Hepatocyte (in vitro differentiated cells): ENCODE data around the gene KHDC1L. TPM values are rescaled to one million over a fixed set of nuclear protein-coding genes. Genes with fewer than 3 reads are reported as not detected.
"Not testable (repeated sequence)": the region's sequence is repeated elsewhere in the genome, so short reads cannot be mapped to it uniquely, and the experiment has no call there.

Experiments
- DNase-seq: peaks from one replicate; pipeline ENCODE4 v3.0.0-alpha.2; 2016; ENCODE audit warnings: low spot score
- H2AFZ ChIP-seq: fragments of 200-600 bp; sonication (generic); 2 replicates; pipeline ENCODE4 v1.6.0; 2016; ENCODE audit warnings: antibody characterized with exemption, mild to moderate bottlenecking
- H3K27ac ChIP-seq: fragments of 200-600 bp; sonication (generic); 2 replicates; pipeline ENCODE4 v1.5.1; 2016; ENCODE audit warnings: mild to moderate bottlenecking
- H3K27me3 ChIP-seq: fragments of 200-600 bp; sonication (generic); 2 replicates; pipeline ENCODE4 v1.6.1; 2016
- H3K36me3 ChIP-seq: fragments of 200-600 bp; sonication (generic); replicated peaks from 2 replicates; pipeline ENCODE4 v1.5.1; 2016; ENCODE audit warnings: low read depth; ENCODE audit not compliant: insufficient read depth
- H3K4me1 ChIP-seq: fragments of 200-600 bp; sonication (generic); 2 replicates; pipeline ENCODE4 v1.5.1; 2016; ENCODE audit warnings: mild to moderate bottlenecking, moderate library complexity; ENCODE audit not compliant: insufficient read depth
- H3K4me2 ChIP-seq: fragments of 200-600 bp; sonication (generic); 2 replicates; pipeline ENCODE4 v1.6.0; 2016
- H3K4me3 ChIP-seq: fragments of 200-600 bp; sonication (generic); 2 replicates; pipeline ENCODE4 v1.5.1; 2016; ENCODE audit warnings: mild to moderate bottlenecking
- H3K79me2 ChIP-seq: fragments of 200-600 bp; sonication (generic); 2 replicates; pipeline ENCODE4 v1.6.0; 2017; ENCODE audit warnings: mild to moderate bottlenecking
- H3K9me2 ChIP-seq: fragments of 200-600 bp; sonication (generic); replicated peaks from 2 replicates; pipeline ENCODE4 v1.6.0; 2017; ENCODE audit warnings: mild to moderate bottlenecking; ENCODE audit not compliant: insufficient read depth
- H3K9me3 ChIP-seq: fragments of 200-600 bp; sonication (generic); 2 replicates; pipeline ENCODE4 v1.5.1; 2016; ENCODE audit warnings: low read depth, mild to moderate bottlenecking
- H4K20me1 ChIP-seq: fragments of 200-600 bp; sonication (generic); 2 replicates; pipeline ENCODE4 v1.6.0; 2016; ENCODE audit warnings: mild to moderate bottlenecking; ENCODE audit not compliant: insufficient read depth, poor library complexity, severe bottlenecking
- CTCF ChIP-seq: fragments of 200-600 bp; sonication (generic); IDR thresholded peaks from 2 replicates; pipeline ENCODE4 v1.5.1; 2016; ENCODE audit warnings: antibody characterized with exemption, mild to moderate bottlenecking; ENCODE audit not compliant: poor library complexity
- EZH2 ChIP-seq: fragments of 200-600 bp; sonication (generic); IDR thresholded peaks from 2 replicates; pipeline ENCODE4 v1.6.1; 2016; ENCODE audit warnings: antibody characterized with exemption, mild to moderate bottlenecking, borderline replicate concordance
- EZH2phosphoT487 ChIP-seq: fragments of 200-600 bp; sonication (generic); IDR thresholded peaks from one replicate; pipeline ENCODE4 v1.6.1; 2018; ENCODE audit warnings: antibody characterized with exemption, mild to moderate bottlenecking, low read depth, moderate library complexity; ENCODE audit not compliant: unreplicated experiment, severe bottlenecking
- WGBS: methylation state at CpG from one replicate; pipeline ENCODE4 v1.1.6; 2016; ENCODE audit warnings: low lambda C conversion rate; ENCODE audit errors: missing lambda C conversion rate; 5-methylcytosine and 5-hydroxymethylcytosine counted together
- polyA plus RNA-seq: library from polyadenylated mRNA; unstranded; fragments of >200 nt; fragmentation: Nextera tagmentation; extraction: Ambion mirVana; gene quantifications from 2 replicates; pipeline ENCODE4 v1.2.1, GENCODE V29; 2016
- total RNA-seq: library from RNA; depleted of rRNA; stranded (reverse); fragments of >200 nt; gene quantifications from 2 replicates; pipeline ENCODE4 v1.2.3, GENCODE V29; 2014

Gene KHDC1L
- total and polyA plus RNA-seq, 2 experiments from 2014 or later: not detected

GRCh38 chr6:73263570-73263909, 38.2 kb upstream of the KHDC1L start:
- H3K4me2 ChIP-seq: peak overlapping the region; percentile 98
- H3K9me2 ChIP-seq: no peaks in the 10 kb centered on the region
- no peaks in the 10 kb centered on the region for H3K27me3 ChIP-seq
- H3K36me3 ChIP-seq: no peaks in the 10 kb centered on the region
- H3K4me1 ChIP-seq: peaks cover 11% of the 10 kb centered on the region
- no peaks in the 10 kb centered on the region for H4K20me1 ChIP-seq
- no peak for DNase-seq
- peak overlapping the region; percentile 96 for H2AFZ ChIP-seq
- H3K9me3 ChIP-seq: no peaks in the 10 kb centered on the region
- no peaks in the 10 kb centered on the region for H3K79me2 ChIP-seq
- peak overlapping the region; percentile 51 for H3K4me3 ChIP-seq
- peak overlapping the region; percentile 69 for H3K27ac ChIP-seq
- 48% methylated on average over 6 of the region's 7 CpGs for WGBS
- TF ChIP-seq EZH2: no peak
- TF ChIP-seq CTCF: no peak
- no peak for TF ChIP-seq EZH2phosphoT487

- no peaks in the 10 kb centered on the region for H3K9me2 ChIP-seq
- peak; percentile 71 for DNase-seq
- H3K4me2 ChIP-seq: peak within 1 kb of the TSS; percentile 98
- no peaks in the 10 kb centered on the region for H4K20me1 ChIP-seq
- TF ChIP-seq EZH2 (no peak), CTCF (peak; percentile 8)
- H3K27ac ChIP-seq: peak within 1 kb of the TSS; percentile 69
- no peaks in the 10 kb centered on the region for H3K79me2 ChIP-seq
- no peaks in the 10 kb centered on the region for H3K27me3 ChIP-seq
- WGBS: 10% methylated on average over 33 of the region's 63 CpGs
- peak within 1 kb of the TSS; percentile 96 for H2AFZ ChIP-seq
- no peaks in the 10 kb centered on the region for H3K9me3 ChIP-seq
- H3K4me1 ChIP-seq: peaks cover 11% of the 10 kb centered on the region
- H3K4me3 ChIP-seq: peak within 1 kb of the TSS; percentile 51
- H3K36me3 ChIP-seq: no peaks in the 10 kb centered on the region
Measured at GRCh38 chr6:73262671-73263569, 37.6 kb upstream of the KHDC1L start, which contains the start of gene KHDC1. KHDC1 (minus strand) TSS chr6:73263196; CDS start chr6:73242517, 20,679 bp downstream.

GRCh38 chr6:73258721-73259120, 33.4 kb upstream of the KHDC1L start:
- Histone ChIP-seq H2AFZ (no peak overlapping the region), H3K4me1 (peaks cover 8% of the 10 kb centered on the region), H3K4me2 (no peak overlapping the region), H4K20me1 (no peaks in the 10 kb centered on the region), H3K79me2 (no peaks in the 10 kb centered on the region), H3K9me2 (no peaks in the 10 kb centered on the region), H3K4me3 (no peak overlapping the region), H3K27me3 (no peaks in the 10 kb centered on the region), H3K36me3 (no peaks in the 10 kb centered on the region), H3K27ac (no peak overlapping the region), H3K9me3 (no peaks in the 10 kb centered on the region)
- TF ChIP-seq EZH2 (no peak), CTCF (no peak)
- DNase-seq: no peak
- WGBS: 67% methylated on average over 1 of the region's 1 CpG

GRCh38 chr6:73254323-73254722, 29.0 kb upstream of the KHDC1L start:
- 98% methylated on average over 5 of the region's 5 CpGs for WGBS
- H3K79me2 ChIP-seq, H4K20me1 ChIP-seq: not testable (repeated sequence)

More at GRCh38 chr6:73254323-73254722, 29.0 kb upstream of the KHDC1L start:
- DNase-seq, H3K9me3 ChIP-seq, H3K4me1 ChIP-seq, H3K27ac ChIP-seq, H3K27me3 ChIP-seq, H3K4me2 ChIP-seq, H3K36me3 ChIP-seq, H3K4me3 ChIP-seq, H3K9me2 ChIP-seq, H2AFZ ChIP-seq: not testable (repeated sequence)
